A549 (cell line): ENCODE measurements around the gene HRC.

Experiments
- BHLHE40 ChIP-seq: IDR thresholded peaks from 2 replicates; pipeline ENCODE4 v1.6.1; 2012; ENCODE audit warnings: low read depth, low read length, inconsistent platforms
- CEBPB ChIP-seq, 2 experiments: fragments of >200 bp in 1 of 2; sonication (Bioruptor Twin) in 1 of 2; formaldehyde crosslinking in 1 of 2; IDR thresholded peaks; 2 replicates each; pipeline ENCODE4 v1.6.1; 2012 to 2016
- CHD2 ChIP-seq: fragments of 150-350 bp; IDR thresholded peaks from 2 replicates; pipeline ENCODE4 v1.6.1; 2014; ENCODE audit warnings: low read length; ENCODE audit not compliant: partially characterized antibody
- ESRRA ChIP-seq: fragments of 150-350 bp; IDR thresholded peaks from 2 replicates; pipeline ENCODE4 v1.6.1; 2014; ENCODE audit warnings: mild to moderate bottlenecking, low read length, borderline replicate concordance
- FOSL2 ChIP-seq, 2 experiments: fragments of 450-650 bp in 1 of 2; fragments of >200 bp in 1 of 2; sonication (Bioruptor Twin) in 1 of 2; formaldehyde crosslinking; IDR thresholded peaks; 2 replicates each; pipeline versions ENCODE4 v1.5.0 to v1.6.1; 2016 to 2020; ENCODE audit warnings: mild to moderate bottlenecking in 1 of 2, moderate library complexity in 1 of 2
- NR3C1 ChIP-seq: fragments of >200 bp; sonication (Bioruptor Twin); formaldehyde crosslinking; IDR thresholded peaks from 3 replicates; pipeline ENCODE4 v1.6.1; 2017
- POLR2AphosphoS2 ChIP-seq: conservative IDR thresholded peaks from 2 replicates; pipeline ENCODE4 v1.6.1; 2012; ENCODE audit warnings: low read length, improper control_type of control experiment, inconsistent platforms
- RAD21 ChIP-seq, 2 experiments: fragments of >200 bp in 1 of 2; sonication (Bioruptor Twin) in 1 of 2; formaldehyde crosslinking in 1 of 2; IDR thresholded peaks in 1 of 2; conservative IDR thresholded peaks in 1 of 2; 2 replicates in 1 of 2; 3 replicates in 1 of 2; pipeline ENCODE4 v1.6.1; 2012 to 2018; ENCODE audit warnings: inconsistent platforms in 1 of 2
- ZC3H11A ChIP-seq: fragments of 450-650 bp; IDR thresholded peaks from 2 replicates; pipeline ENCODE4 v1.6.1; 2014; ENCODE audit warnings: antibody characterized with exemption, mild to moderate bottlenecking
- ZFP36 ChIP-seq: fragments of 450-650 bp; IDR thresholded peaks from 2 replicates; pipeline ENCODE4 v1.6.1; 2014; ENCODE audit warnings: borderline replicate concordance; ENCODE audit not compliant: partially characterized antibody
- TF ChIP-seq, protein P1 (sequence below): fragments of >200 bp; sonication (Bioruptor Twin); formaldehyde crosslinking; IDR thresholded peaks from 3 replicates; pipeline ENCODE4 v1.5.1; 2016
- TF ChIP-seq, protein P2 (sequence below): fragments of 150-350 bp; IDR thresholded peaks from 2 replicates; pipeline ENCODE4 v1.6.1; 2014; ENCODE audit warnings: low read depth, mild to moderate bottlenecking, low read length

DNA sequence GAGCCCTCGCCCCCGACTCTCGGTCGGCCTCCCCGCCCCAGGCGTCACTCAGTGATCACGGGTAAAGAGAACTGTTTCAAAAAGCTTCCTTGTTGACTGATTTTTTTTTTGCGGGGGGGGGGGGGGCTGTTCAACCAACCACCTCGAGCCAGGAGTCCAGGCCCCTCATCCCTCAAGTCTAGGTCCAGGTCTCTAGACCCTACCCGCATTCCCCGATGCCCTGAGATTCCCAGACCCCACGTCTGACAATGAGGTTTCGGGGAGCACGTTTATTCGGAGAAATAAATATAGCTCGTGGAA, 4.3 kb downstream of the HRC start:
- TF ChIP-seq, protein P1, sequence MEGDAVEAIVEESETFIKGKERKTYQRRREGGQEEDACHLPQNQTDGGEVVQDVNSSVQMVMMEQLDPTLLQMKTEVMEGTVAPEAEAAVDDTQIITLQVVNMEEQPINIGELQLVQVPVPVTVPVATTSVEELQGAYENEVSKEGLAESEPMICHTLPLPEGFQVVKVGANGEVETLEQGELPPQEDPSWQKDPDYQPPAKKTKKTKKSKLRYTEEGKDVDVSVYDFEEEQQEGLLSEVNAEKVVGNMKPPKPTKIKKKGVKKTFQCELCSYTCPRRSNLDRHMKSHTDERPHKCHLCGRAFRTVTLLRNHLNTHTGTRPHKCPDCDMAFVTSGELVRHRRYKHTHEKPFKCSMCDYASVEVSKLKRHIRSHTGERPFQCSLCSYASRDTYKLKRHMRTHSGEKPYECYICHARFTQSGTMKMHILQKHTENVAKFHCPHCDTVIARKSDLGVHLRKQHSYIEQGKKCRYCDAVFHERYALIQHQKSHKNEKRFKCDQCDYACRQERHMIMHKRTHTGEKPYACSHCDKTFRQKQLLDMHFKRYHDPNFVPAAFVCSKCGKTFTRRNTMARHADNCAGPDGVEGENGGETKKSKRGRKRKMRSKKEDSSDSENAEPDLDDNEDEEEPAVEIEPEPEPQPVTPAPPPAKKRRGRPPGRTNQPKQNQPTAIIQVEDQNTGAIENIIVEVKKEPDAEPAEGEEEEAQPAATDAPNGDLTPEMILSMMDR = no peak
- no peak for TF ChIP-seq ZFP36
- no peak for TF ChIP-seq NR3C1
- TF ChIP-seq, protein P2, sequence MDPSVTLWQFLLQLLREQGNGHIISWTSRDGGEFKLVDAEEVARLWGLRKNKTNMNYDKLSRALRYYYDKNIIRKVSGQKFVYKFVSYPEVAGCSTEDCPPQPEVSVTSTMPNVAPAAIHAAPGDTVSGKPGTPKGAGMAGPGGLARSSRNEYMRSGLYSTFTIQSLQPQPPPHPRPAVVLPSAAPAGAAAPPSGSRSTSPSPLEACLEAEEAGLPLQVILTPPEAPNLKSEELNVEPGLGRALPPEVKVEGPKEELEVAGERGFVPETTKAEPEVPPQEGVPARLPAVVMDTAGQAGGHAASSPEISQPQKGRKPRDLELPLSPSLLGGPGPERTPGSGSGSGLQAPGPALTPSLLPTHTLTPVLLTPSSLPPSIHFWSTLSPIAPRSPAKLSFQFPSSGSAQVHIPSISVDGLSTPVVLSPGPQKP = no peak
- TF ChIP-seq FOSL2 (IDR thresholded peaks at IDR 0.05) = no peak
- TF ChIP-seq FOSL2 (CRISPR knock-in tag; IDR thresholded peaks at IDR 0.05) = no peak
- no peak for TF ChIP-seq ZC3H11A
- no peak for TF ChIP-seq CHD2
- TF ChIP-seq BHLHE40 = no peak
- TF ChIP-seq RAD21 (conservative IDR thresholded peaks at IDR 0.05 in 1 of 2, IDR thresholded peaks at IDR 0.05 in 1 of 2) = no peak
- no peak for TF ChIP-seq ESRRA
- TF ChIP-seq CEBPB (IDR thresholded peaks at IDR 0.05) = no peak
- TF ChIP-seq POLR2AphosphoS2 = no peak
